PFSK-1 (cell line): Measurements from ENCODE around the gene CBY2.

ENCODE experiments used
- POLR2AphosphoS5 ChIP-seq: IDR thresholded peaks from 2 replicates; pipeline ENCODE4 v1.6.1; 2012; ENCODE audit warnings: low read depth, mild to moderate bottlenecking, control low read depth, low read length, moderate library complexity
- SIN3A ChIP-seq: IDR thresholded peaks from 2 replicates; pipeline ENCODE4 v1.6.1; 2012; ENCODE audit warnings: mild to moderate bottlenecking, low read length, moderate library complexity, borderline replicate concordance; ENCODE audit not compliant: insufficient read depth
- TAF1 ChIP-seq: IDR thresholded peaks from 2 replicates; pipeline ENCODE4 v1.6.1; 2012; ENCODE audit warnings: low read length, control low read depth, borderline replicate concordance; ENCODE audit not compliant: insufficient read depth
- TF ChIP-seq, protein P1 (sequence below), 2 experiments: IDR thresholded peaks; 2 replicates each; pipeline versions ENCODE4 v1.6.1 to v1.8.0; 2011 to 2012; ENCODE audit warnings: low read depth in 2 of 2, low read length in 2 of 2, control low read depth in 1 of 2, inconsistent platforms in 1 of 2, mild to moderate bottlenecking in 1 of 2, moderate library complexity in 1 of 2; ENCODE audit not compliant: insufficient read depth in 1 of 2

DNA sequence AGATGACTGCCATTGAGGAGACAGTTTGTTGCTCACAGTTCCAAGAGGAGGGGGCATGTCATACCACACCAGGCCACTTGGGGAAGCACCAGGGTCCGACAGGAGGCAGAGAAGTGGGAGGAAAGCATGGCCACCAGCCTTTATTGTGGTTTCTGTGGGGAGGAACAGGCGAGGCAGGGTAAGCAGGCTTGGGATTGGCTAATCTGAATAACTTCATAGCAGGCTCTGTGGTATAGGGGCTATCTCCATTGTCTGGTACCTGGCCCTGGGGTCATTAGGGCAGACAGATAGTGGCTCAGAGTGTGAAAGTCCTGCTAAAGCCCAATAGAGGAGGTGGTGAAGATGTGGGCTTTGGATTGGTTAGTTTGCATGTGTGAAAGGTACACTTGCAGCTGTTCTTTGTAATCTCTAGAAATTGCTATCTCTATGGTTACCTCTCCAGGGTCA is 35.5 kb downstream of the CBY2 start:
- TF ChIP-seq TAF1 (no peak), POLR2AphosphoS5 (no peak), SIN3A (no peak)
- TF ChIP-seq, protein P1, sequence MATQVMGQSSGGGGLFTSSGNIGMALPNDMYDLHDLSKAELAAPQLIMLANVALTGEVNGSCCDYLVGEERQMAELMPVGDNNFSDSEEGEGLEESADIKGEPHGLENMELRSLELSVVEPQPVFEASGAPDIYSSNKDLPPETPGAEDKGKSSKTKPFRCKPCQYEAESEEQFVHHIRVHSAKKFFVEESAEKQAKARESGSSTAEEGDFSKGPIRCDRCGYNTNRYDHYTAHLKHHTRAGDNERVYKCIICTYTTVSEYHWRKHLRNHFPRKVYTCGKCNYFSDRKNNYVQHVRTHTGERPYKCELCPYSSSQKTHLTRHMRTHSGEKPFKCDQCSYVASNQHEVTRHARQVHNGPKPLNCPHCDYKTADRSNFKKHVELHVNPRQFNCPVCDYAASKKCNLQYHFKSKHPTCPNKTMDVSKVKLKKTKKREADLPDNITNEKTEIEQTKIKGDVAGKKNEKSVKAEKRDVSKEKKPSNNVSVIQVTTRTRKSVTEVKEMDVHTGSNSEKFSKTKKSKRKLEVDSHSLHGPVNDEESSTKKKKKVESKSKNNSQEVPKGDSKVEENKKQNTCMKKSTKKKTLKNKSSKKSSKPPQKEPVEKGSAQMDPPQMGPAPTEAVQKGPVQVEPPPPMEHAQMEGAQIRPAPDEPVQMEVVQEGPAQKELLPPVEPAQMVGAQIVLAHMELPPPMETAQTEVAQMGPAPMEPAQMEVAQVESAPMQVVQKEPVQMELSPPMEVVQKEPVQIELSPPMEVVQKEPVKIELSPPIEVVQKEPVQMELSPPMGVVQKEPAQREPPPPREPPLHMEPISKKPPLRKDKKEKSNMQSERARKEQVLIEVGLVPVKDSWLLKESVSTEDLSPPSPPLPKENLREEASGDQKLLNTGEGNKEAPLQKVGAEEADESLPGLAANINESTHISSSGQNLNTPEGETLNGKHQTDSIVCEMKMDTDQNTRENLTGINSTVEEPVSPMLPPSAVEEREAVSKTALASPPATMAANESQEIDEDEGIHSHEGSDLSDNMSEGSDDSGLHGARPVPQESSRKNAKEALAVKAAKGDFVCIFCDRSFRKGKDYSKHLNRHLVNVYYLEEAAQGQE (IDR thresholded peaks at IDR 0.05; ENCODE audit: insufficient read depth in 1 of 2, low read depth in 2 of 2, low read length in 2 of 2) = no peak
